Measurements from ENCODE around the gene FLAD1.

FLAD1 gene

DNA sequence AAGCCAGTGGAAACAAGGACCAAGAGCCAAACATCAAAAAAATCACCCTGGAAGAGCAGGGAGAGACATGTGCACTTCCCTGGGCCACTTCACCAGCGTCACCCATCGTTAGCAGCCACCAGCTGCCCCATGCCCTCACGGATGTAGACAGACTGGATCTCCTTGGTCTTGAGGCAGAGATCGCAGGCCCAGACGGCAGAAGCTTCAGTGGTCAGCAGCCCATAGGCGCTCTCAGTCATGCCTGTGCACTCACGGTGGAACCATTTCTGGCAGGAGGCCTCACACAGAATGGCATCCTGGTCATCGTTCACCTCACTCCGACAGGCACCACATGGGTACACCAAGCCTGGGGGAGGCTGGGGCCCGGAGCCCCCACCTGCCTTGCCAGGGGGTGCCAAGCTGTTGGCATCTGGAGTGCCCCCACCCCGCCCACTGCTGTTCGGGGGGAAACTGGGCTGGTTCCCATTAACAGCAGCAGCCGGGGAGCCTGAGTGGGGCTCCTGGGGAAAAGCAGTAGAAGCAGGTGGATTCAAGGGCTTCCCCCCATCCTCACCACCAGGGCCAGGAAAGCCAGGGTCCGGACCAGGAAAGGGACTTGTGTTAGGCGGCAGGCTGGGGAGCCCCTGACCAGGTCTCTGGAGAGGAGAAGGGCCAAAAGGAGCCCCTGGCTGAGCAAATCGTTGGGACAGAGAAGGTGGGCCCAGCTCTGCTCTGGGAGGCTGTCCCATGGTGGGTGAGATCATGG, 24.3 kb upstream of the FLAD1 start:
- Histone ChIP-seq H3K4me1 (ENCODE audit: control insufficient read depth in 1 of 2, insufficient read depth in 2 of 2, low read length in 2 of 2) (peaks cover 22 to 26% of the 10 kb centered on the region in 2 experiments), H3K79me1 (ENCODE audit: low read length) (peaks cover 13% of the 10 kb centered on the region), H2AFZ (ENCODE audit: insufficient read depth, low read length, poor library complexity) (no peak overlapping the region), H3K9me3 (ENCODE audit: insufficient read depth, low read depth, low read length) (no peaks in the 10 kb centered on the region), H3K36me3 (ENCODE audit: control insufficient read depth in 1 of 2, insufficient read depth in 2 of 2, low read length in 2 of 2) (peaks cover 22 to 28% of the 10 kb centered on the region in 2 experiments), H3K4me3 (ENCODE audit: low read depth, low read length) (no peak overlapping the region), H3K23ac (ENCODE audit: low read length) (no peak overlapping the region), H2BK12ac (ENCODE audit: low read length) (no peak overlapping the region), H3K27me3 (ENCODE audit: insufficient read depth, low read length) (no peaks in the 10 kb centered on the region), H3K18ac (ENCODE audit: low read length) (no peak overlapping the region), H4K91ac (ENCODE audit: low read depth, low read length) (no peak overlapping the region), H3K27ac (ENCODE audit: low read depth, low read length) (no peak overlapping the region), H3K14ac (ENCODE audit: low read length) (no peak overlapping the region), H3K4ac (ENCODE audit: low read depth, low read length) (no peak overlapping the region), H2AK5ac (ENCODE audit: low read length) (no peak overlapping the region), H2BK120ac (ENCODE audit: insufficient read depth, low read length, poor library complexity) (no peak overlapping the region), H4K12ac (ENCODE audit: low read depth, low read length) (no peak overlapping the region), H3K79me2 (ENCODE audit: control insufficient read depth, insufficient read depth, low read length, poor library complexity) (peaks cover 9% of the 10 kb centered on the region), H3K4me2 (ENCODE audit: low read length) (no peak overlapping the region), H3K9ac (ENCODE audit: low read length) (no peak overlapping the region), H2BK5ac (ENCODE audit: low read depth, low read length, poor library complexity) (no peak overlapping the region), H4K8ac (ENCODE audit: low read depth, low read length) (no peak overlapping the region)
- DNase-seq, result no peak
- WGBS (ENCODE audit: extremely low coverage, insufficient coverage, insufficient read length), result no CpG with 5 or more reads among the region's 16 CpGs

DNA sequence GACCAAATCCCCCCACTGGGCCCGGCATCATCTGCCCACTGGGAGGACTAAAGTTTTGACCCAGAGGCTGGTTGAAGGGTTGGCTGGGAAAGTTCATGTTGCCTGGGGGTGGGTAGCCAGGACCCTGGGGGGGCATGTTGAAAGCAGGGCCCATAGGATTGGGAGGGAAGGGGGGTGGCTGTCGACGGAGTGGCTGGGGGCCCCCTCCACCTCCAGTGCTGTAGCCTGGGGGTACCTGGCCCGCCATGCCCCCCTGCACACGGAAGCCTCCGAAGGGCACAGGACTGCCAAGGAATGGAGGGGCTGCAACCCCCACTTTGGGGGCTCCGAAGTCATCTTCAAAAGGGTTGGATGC, 23.7 kb upstream of the FLAD1 start:
- WGBS (ENCODE audit: extremely low coverage, insufficient coverage, insufficient read length), result no CpG with 5 or more reads among the region's 7 CpGs
- no peak overlapping the region for H3K4me2 ChIP-seq (ENCODE audit: low read length)
- no peak overlapping the region for H3K4me3 ChIP-seq (ENCODE audit: low read depth, low read length)

DNA sequence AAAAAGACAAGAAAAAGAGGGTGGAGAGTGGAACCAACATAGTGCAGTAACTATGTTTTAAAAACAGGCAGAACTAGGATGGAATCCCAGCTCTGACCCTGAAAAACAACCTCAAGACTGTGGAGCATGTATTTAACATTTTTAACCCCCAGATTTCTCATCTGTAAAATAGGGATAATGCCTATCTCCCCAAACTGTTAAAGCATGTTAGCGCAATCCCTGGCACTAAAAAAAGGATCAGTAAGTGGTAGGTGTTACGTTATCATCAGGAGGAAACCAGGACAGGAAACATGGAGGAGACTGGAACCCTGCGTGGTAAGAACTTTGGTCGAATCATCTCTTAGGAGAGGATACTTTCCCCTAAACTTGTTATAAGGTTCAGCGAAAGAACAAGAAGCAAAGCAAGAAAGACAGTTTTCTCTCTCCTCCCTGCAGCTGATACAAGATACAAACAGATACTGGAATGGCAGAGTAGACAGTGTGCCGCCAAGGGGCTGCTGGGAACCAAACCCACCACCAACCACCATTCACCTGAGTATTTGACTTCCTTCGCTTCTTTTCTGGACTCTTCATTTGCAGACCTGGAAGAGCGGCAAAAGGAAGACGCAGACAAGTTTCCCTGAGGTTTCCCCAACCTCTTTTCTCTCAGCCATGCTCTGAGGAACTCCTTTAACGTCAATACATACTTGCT, 22.6 kb upstream of the FLAD1 start:
- H2AFZ ChIP-seq (ENCODE audit: insufficient read depth, low read length, poor library complexity), result no peak overlapping the region
- no peak overlapping the region for H3K27ac ChIP-seq (ENCODE audit: low read depth, low read length)
- H3K14ac ChIP-seq (ENCODE audit: low read length), result peak overlapping the region; percentile 13
- no peak overlapping the region for H3K23ac ChIP-seq (ENCODE audit: low read length)
- DNase-seq, result no peak
- H3K36me3 ChIP-seq (ENCODE audit: control insufficient read depth in 1 of 2, insufficient read depth in 2 of 2, low read length in 2 of 2), result peaks cover 32 to 44% of the 10 kb centered on the region in 2 experiments
- no peak overlapping the region for H3K18ac ChIP-seq (ENCODE audit: low read length)
- no peaks in the 10 kb centered on the region for H3K9me3 ChIP-seq (ENCODE audit: insufficient read depth, low read depth, low read length)
- no peak overlapping the region for H2BK120ac ChIP-seq (ENCODE audit: insufficient read depth, low read length, poor library complexity)
- H2BK5ac ChIP-seq (ENCODE audit: low read depth, low read length, poor library complexity), result no peak overlapping the region
- peak overlapping the region; percentile 5 for H2BK12ac ChIP-seq (ENCODE audit: low read length)
- H3K79me1 ChIP-seq (ENCODE audit: low read length), result peaks cover 13% of the 10 kb centered on the region
- no peak overlapping the region for H4K8ac ChIP-seq (ENCODE audit: low read depth, low read length)
- H4K91ac ChIP-seq (ENCODE audit: low read depth, low read length), result no peak overlapping the region
- no peak overlapping the region for H3K9ac ChIP-seq (ENCODE audit: low read length)
- peaks cover 9% of the 10 kb centered on the region for H3K79me2 ChIP-seq (ENCODE audit: control insufficient read depth, insufficient read depth, low read length, poor library complexity)
- no peak overlapping the region for H3K4me3 ChIP-seq (ENCODE audit: low read depth, low read length)
- H3K4ac ChIP-seq (ENCODE audit: low read depth, low read length), result no peak overlapping the region
- no CpG with 5 or more reads among the region's 10 CpGs for WGBS (ENCODE audit: extremely low coverage, insufficient coverage, insufficient read length)
- H2AK5ac ChIP-seq (ENCODE audit: low read length), result no peak overlapping the region
- no peak overlapping the region for H4K12ac ChIP-seq (ENCODE audit: low read depth, low read length)
- no peaks in the 10 kb centered on the region for H3K27me3 ChIP-seq (ENCODE audit: insufficient read depth, low read length)
- peaks cover 18 to 20% of the 10 kb centered on the region in 2 experiments for H3K4me1 ChIP-seq (ENCODE audit: control insufficient read depth in 1 of 2, insufficient read depth in 2 of 2, low read length in 2 of 2)
- H3K4me2 ChIP-seq (ENCODE audit: low read length), result peak overlapping the region; percentile 82

More for the DNA sequence above, 23.7 kb upstream of the FLAD1 start:
- Histone ChIP-seq H3K79me2 (ENCODE audit: control insufficient read depth, insufficient read depth, low read length, poor library complexity) (peaks cover 9% of the 10 kb centered on the region), H2AK5ac (ENCODE audit: low read length) (no peak overlapping the region), H3K9me3 (ENCODE audit: insufficient read depth, low read depth, low read length) (no peaks in the 10 kb centered on the region), H3K36me3 (ENCODE audit: control insufficient read depth in 1 of 2, insufficient read depth in 2 of 2, low read length in 2 of 2) (peaks cover 25 to 33% of the 10 kb centered on the region in 2 experiments), H3K23ac (ENCODE audit: low read length) (no peak overlapping the region), H3K4ac (ENCODE audit: low read depth, low read length) (no peak overlapping the region), H4K8ac (ENCODE audit: low read depth, low read length) (no peak overlapping the region), H4K12ac (ENCODE audit: low read depth, low read length) (no peak overlapping the region), H2BK12ac (ENCODE audit: low read length) (no peak overlapping the region), H4K91ac (ENCODE audit: low read depth, low read length) (no peak overlapping the region), H2BK120ac (ENCODE audit: insufficient read depth, low read length, poor library complexity) (no peak overlapping the region), H3K4me1 (ENCODE audit: control insufficient read depth in 1 of 2, insufficient read depth in 2 of 2, low read length in 2 of 2) (peaks cover 22 to 26% of the 10 kb centered on the region in 2 experiments), H3K27me3 (ENCODE audit: insufficient read depth, low read length) (no peaks in the 10 kb centered on the region), H3K27ac (ENCODE audit: low read depth, low read length) (no peak overlapping the region), H2BK5ac (ENCODE audit: low read depth, low read length, poor library complexity) (no peak overlapping the region), H2AFZ (ENCODE audit: insufficient read depth, low read length, poor library complexity) (no peak overlapping the region), H3K79me1 (ENCODE audit: low read length) (peaks cover 13% of the 10 kb centered on the region), H3K18ac (ENCODE audit: low read length) (no peak overlapping the region), H3K14ac (ENCODE audit: low read length) (no peak overlapping the region), H3K9ac (ENCODE audit: low read length) (no peak overlapping the region)
- DNase-seq, result no peak

DNA sequence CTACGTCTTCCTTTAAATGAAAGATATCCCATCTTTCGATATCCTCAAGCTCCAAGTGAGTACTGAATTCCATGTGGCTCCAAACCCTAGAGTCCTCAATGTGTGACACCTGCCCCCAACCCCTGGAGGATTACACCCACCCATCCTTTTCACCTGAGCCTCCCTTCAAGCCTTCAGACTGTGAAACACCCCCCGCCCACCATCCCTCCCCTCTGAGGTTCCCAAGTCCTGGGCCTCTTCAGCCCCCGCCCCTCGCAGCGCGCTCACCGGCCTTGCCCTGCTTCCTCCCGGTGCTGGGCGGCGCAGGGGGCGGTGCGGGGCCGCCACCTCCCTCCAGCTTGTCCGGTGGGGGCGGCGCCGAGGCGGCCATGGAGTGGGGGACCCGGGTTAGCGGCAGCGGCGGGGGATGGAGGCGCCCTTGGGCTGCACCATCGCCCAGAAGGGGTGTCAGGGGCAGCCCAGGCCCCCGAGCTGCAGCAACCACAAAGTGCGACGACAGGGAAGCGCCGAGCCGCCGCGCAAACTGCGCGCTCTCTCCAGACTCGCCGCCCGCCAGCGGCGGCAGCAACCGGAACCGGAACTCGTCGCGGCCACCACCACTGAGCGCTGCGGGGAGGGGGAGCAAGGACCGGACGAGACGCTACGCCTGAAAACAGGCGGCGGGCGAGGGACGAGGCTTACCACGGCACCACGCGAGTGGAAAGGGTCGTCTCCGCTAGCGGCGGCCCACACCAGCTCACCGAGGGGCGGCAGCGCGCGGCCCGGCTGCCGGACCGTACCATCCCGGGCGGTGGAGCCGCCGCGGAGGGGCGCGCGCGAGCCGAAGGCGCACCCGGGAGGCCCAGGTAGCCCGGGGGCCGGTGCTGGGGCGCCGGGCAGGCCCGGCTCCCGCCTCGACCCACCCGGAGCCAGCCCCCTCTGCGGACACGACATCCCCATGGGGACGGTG, 21.7 kb upstream of the FLAD1 start, which contains the start of gene PYGO2:
TSS of gene PYGO2 (minus strand) at position 576 of the 949 bp plus-strand sequence. CDS start at position 370, 206 bp downstream.
- no CpG with 5 or more reads among the region's 93 CpGs for WGBS (ENCODE audit: extremely low coverage, insufficient coverage, insufficient read length)
- peak within 1 kb of the TSS; percentile 95 for H2BK120ac ChIP-seq (ENCODE audit: insufficient read depth, low read length, poor library complexity)
- peak within 1 kb of the TSS; percentile 100 for H3K14ac ChIP-seq (ENCODE audit: low read length)
- peaks cover 11% of the 10 kb centered on the region for H3K79me1 ChIP-seq (ENCODE audit: low read length)
- peak within 1 kb of the TSS; percentile 99 for H4K12ac ChIP-seq (ENCODE audit: low read depth, low read length)
- H4K91ac ChIP-seq (ENCODE audit: low read depth, low read length), result peak within 1 kb of the TSS; percentile 99
- peak within 1 kb of the TSS; percentile 82 for H3K4me2 ChIP-seq (ENCODE audit: low read length)
- peaks cover 16 to 18% of the 10 kb centered on the region in 2 experiments for H3K4me1 ChIP-seq (ENCODE audit: control insufficient read depth in 1 of 2, insufficient read depth in 2 of 2, low read length in 2 of 2)
- peak within 1 kb of the TSS; percentile 99 for H3K27ac ChIP-seq (ENCODE audit: low read depth, low read length)
- peak; percentile 45 to 71 for DNase-seq
- H2AK5ac ChIP-seq (ENCODE audit: low read length), result peak within 1 kb of the TSS; percentile 95
- no peaks in the 10 kb centered on the region for H3K27me3 ChIP-seq (ENCODE audit: insufficient read depth, low read length)
- peak within 1 kb of the TSS; percentile 97 for H2BK5ac ChIP-seq (ENCODE audit: low read depth, low read length, poor library complexity)
- peak within 1 kb of the TSS; percentile 97 for H3K9ac ChIP-seq (ENCODE audit: low read length)
- H4K8ac ChIP-seq (ENCODE audit: low read depth, low read length), result peak within 1 kb of the TSS; percentile 100
- H3K36me3 ChIP-seq (ENCODE audit: control insufficient read depth in 1 of 2, insufficient read depth in 2 of 2, low read length in 2 of 2), result peaks cover 41 to 53% of the 10 kb centered on the region in 2 experiments
- H2BK12ac ChIP-seq (ENCODE audit: low read length), result peak within 1 kb of the TSS; percentile 37
- peak within 1 kb of the TSS; percentile 87 for H3K4me3 ChIP-seq (ENCODE audit: low read depth, low read length)
- no peak within 1 kb of the TSS for H3K23ac ChIP-seq (ENCODE audit: low read length)
- no peaks in the 10 kb centered on the region for H3K9me3 ChIP-seq (ENCODE audit: insufficient read depth, low read depth, low read length)
- H3K18ac ChIP-seq (ENCODE audit: low read length), result peak within 1 kb of the TSS; percentile 96
- peaks cover 9% of the 10 kb centered on the region for H3K79me2 ChIP-seq (ENCODE audit: control insufficient read depth, insufficient read depth, low read length, poor library complexity)
- peak within 1 kb of the TSS; percentile 98 for H2AFZ ChIP-seq (ENCODE audit: insufficient read depth, low read length, poor library complexity)
- H3K4ac ChIP-seq (ENCODE audit: low read depth, low read length), result peak within 1 kb of the TSS; percentile 85

All from trophoblast cell (in vitro differentiated cells and primary cell).